SH-SY5Y (cell line): ENCODE measurements around the gene GPR143.

Experiments
- GATA2 ChIP-seq: IDR thresholded peaks from 2 replicates; pipeline ENCODE4 v1.6.1; 2011; ENCODE audit warnings: mild to moderate bottlenecking, low read depth, low read length
- GATA3 ChIP-seq: IDR thresholded peaks from 2 replicates; pipeline ENCODE4 v1.6.1; 2011; ENCODE audit warnings: low read depth, mild to moderate bottlenecking, low read length, moderate library complexity

GRCh38 chrX:9746148-9746888, 19.3 kb downstream of the GPR143 start:
- TF ChIP-seq GATA3 (no peak), GATA2 (no peak)
